NCI-H2107 treated with DMSO at 0.1 percent for 48 hours (cell line): ENCODE data around the gene C1QTNF7.

Source experiments
- DNase-seq: peaks from one replicate; lab custom pipeline; 2025; ENCODE audit not compliant: unreplicated experiment; lab: John Stamatoyannopoulos, UW

Gene C1QTNF7, protein sequence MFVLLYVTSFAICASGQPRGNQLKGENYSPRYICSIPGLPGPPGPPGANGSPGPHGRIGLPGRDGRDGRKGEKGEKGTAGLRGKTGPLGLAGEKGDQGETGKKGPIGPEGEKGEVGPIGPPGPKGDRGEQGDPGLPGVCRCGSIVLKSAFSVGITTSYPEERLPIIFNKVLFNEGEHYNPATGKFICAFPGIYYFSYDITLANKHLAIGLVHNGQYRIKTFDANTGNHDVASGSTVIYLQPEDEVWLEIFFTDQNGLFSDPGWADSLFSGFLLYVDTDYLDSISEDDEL

DNA sequence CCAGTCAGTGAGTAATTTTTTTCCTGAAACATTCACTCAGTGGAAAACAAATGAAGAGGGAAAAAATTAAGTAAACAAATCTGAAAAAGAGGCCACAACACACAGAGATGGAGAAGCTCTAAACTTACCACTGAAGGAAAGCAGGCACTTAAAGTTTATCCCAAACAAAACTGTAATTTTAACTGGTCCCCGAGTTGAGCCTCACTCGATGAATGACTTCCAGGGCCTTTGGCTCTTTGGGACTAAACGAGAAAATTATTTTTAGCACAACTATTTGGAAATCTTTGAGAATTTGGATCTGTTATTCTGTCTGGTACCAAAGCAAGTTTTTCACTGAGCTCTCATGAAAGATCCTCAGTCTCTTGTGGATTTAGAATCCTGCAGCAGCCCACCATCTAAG is at the start of gene C1QTNF7:
Gene C1QTNF7, plus strand, starts transcription at position 333 of the 400 bp plus-strand sequence. CDS start 7,711 bp downstream, outside the sequence.
- DNase-seq: no peak

DNA sequence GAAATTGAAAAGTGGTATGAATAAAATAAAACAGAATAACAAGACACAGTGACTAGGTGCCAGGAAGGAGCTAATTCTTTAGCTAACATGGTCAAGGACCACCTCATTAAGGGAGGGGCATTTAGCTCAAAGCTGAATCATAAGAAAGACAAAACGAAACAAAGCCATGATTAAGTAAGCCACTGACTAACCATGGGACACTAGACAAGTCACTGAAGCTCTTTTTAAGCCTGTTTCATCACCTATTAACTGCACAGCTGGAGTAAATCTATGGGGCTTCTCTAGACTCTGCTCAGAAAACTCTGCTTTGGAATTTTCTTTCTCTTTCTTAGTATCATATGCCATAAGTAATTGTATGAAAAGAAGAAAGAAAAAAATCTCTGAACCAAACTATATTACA is 49.8 kb upstream of the C1QTNF7 start:
- DNase-seq: no peak

DNA sequence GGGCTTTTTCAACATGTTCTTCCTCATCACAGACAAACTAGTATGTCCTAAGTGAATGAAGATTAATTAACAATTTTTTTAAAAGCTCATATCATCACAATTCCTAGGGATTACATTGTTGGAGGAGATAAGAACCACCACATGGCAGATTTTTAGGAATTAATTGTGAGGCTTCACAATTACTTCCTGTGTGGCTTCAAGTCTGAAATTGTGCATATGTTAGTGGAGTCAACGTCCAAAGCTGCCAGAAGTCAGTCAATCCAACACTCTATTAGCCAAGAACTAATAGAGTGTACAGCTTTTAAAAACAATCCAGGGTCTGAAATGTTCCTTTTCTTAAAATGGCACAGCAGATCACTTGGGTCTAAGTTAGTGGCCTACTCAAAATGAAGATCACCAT is 49.3 kb upstream of the C1QTNF7 start:
- no peak for DNase-seq

DNA sequence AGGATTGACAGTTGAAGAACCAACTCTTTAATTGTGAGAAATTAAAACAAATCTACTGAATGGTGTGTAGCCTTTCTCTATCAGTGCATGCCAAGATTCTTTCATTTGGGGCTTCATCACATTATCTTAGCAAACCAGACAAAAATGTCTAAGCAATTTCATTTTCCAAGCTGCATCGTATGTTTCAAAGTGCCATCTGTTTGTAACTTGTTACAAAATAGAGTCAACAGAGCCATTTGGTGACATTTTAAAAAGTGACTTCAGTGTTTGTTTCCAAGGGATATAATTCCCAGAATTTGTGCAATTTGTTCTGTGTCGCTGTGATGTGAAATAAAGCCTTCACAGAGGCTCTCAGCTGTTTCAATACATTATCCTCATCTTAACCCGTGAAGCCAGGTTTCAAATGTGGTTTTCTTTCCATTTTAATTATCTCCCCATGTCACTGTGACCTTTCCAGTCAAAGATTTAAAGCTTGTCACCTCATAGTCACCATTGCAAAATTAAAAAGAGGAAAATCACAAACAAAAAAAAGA is 46.0 kb upstream of the C1QTNF7 start:
- no peak for DNase-seq

DNA sequence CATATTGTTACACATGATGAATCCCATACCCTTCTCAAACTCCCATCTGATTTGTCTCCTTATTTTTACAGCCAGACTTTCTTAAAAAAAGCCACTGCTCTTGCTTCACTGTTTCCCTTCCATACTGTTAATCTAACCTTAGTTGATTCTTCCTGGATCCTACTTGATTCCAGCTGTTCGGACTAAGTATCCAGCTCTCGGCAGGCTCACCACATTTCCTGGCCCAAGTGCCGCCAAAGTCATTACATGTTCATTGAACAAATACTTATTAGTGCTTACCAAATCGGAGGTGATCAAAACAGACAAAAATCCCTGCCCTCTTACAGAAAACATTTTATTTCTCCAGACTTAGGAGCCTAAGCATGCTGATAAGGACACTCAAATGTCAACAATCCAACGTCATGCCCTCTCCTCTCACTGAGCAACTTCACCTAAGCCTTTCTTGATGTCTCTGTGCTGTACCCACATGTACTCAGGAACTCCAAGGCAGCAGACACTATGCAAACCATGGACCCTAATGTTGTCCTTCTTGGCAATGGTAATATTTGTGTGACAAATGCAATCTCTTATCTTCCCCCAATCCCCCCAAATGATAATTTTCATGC is 45.1 kb upstream of the C1QTNF7 start:
- DNase-seq: no peak

DNA sequence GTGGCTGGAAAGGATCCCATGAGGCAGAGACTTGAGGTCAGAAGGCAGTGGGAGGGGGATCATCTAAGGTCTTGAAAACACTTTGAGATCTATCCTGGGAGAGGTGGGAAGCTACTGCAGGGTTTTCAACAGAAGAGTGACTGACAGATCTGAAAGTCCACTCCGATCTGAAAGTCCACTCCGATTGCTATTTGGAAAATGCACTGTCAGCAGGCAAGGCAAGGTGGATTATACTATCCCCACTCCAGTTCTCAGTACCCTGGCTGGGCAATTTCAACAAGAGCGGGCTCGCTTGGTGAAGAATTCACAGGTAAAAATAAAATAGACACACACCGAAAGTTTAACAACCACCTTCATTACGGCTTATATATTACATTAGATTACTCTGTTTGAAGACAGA is 42.3 kb upstream of the C1QTNF7 start:
- DNase-seq: no peak

DNA sequence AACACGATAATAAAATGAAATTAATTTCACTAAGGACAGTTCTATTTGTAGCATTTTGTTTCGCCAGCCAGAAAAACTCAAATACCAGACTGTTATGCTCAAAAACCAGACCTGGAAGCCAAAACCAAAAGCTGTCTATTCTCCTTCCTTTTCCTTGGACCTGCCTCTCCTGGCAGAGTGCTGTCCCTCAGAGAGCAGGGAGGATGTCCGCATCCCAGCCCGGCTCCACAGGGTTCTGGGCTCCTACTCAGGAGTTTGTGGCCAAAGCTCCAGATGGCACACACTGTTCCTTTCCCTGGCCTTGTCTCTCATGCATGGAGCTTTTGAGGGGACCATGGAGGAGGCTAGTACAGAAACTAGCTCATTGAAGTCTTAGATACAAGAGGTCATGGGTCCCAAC is 41.9 kb upstream of the C1QTNF7 start:
- no peak for DNase-seq

DNA sequence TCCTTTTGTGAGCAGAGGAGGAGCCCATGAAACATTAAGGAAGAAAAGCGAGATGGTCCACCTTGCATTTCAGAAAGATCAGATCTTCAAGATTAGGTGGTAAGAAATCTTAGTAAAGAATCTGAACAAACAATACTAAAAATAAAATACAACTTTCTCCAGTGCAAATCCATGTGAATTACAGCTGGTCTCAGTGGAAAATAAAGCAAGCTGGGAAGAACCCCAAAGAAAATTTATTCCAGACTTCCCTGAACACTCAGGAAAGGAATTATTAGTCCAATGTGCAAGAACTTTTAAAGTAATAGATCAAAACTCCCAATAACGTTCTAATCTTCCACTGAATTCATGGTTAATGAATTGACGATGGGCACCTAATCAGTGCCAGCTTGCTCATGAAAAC is 37.3 kb upstream of the C1QTNF7 start:
- DNase-seq: no peak

DNA sequence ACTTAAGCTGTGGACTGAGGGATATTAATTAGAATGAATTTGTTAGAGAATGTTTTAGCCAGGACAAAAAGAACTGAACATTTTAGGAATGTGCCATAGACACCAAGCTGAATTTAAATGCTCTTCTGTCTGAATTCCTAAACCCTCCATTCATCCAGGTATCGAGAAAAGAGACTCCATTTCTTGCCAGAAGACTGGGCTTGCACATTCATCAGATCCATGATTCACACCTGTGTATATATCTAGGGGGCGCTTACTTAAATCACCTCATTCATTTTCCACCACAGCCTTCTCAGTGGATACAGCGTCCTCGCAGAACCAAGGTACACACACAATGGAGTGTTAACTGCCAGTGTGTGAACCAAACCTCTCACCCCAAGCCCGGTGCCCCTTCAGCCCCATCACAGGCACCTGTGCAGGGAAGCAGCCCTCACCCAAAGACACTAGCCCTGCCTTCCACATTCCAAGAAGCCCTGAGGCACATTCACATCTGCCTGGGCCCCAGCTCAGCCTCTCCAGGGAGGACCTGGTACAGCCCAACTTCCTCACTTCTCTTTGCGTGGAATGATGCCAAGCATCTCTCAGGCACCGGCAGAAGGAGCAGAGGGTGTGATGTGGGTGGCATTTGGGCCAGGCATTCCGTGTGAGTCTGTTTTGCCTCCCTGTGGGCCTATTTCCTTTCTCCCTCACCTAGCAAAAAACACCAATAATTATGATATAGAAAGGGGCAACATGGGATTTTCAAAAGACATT is 35.6 kb upstream of the C1QTNF7 start:
- DNase-seq: no peak

DNA sequence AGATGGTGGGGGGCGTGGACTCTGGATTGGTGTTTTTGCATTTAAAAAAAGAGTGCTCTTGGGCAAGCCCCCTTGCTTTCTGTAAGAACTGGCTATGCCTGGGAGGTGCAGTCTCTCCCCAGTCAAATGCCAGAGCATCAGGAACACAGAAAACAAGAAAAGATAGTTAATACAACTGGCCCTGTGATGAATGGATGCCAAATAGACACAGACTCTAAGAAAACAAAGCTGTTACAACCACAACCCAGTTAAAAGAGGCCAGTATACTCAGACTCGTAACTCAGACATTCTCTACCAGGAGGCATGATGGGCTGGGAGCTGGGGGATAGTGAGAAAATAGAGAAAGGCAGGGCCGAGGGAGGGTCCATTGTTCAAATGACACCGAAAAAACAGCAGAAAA is 32.5 kb upstream of the C1QTNF7 start:
- DNase-seq: no peak

DNA sequence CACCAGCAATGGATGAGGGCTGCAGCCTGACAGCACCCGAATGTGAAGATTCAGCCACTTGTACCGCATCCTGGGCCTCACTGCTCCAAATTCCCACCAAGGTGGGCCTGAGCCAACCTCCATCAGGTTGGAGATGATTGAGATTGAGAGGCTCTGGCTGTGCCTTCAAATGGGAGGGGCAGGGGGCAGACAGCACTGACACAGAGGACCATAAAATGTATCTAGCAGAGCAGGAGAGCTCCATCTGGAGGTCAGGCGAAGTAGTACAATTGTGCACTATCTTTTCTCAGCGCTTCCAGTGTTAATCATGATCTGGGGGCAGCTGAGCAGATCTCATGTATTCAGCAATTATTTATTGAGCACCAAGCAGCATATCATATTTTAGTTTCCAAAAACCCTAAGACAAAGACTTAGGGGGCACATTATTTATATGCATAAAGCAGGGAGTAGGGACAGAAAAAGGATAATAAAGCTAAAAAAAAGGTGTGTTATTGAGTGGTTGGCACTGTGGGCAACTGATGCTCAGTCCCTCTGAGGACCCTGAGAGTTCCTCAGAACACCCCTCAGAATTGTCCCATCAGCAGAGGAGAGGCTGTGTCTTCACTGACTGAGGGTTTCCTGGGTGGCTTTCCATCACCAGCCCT is 31.6 kb upstream of the C1QTNF7 start:
- no peak for DNase-seq

DNA sequence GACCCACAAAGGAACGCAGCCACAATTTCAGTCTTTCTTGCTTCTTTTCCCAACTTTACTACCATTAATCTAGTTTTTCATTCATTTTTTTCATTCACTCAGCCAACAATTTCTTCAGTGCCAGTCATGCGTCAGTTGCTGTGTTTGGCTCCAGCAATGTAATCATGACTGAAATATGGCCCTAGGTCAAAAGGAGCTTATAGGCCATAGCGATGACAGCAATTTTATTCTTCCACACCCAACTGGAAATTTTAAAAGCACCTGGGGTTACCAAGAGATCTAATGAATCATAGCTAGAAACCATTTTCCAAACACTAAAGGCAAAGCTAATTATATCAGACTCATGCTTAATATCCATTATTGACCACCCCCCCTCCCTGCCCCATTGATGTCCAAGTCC is 29.8 kb upstream of the C1QTNF7 start:
- DNase-seq: no peak

DNA sequence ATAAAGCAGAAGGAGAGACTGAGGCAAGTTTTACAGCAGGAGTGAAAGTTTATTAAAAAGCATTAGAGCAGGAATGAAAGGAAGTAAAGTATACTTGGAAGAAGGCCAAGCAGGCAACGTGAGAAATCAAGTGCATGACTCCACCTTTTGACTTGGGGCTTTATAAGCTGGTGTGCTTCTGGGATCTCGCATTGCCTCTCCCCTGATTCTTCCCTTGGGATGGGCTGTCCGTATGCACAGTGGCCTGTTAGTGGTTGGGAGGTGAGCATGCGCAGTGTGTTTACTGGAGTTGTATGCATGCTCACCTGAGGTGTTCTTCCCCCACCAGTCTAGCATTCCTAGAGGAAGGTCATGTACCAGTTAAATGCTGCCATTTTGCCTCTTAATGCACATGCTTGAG is 29.1 kb upstream of the C1QTNF7 start:
- DNase-seq: no peak

DNA sequence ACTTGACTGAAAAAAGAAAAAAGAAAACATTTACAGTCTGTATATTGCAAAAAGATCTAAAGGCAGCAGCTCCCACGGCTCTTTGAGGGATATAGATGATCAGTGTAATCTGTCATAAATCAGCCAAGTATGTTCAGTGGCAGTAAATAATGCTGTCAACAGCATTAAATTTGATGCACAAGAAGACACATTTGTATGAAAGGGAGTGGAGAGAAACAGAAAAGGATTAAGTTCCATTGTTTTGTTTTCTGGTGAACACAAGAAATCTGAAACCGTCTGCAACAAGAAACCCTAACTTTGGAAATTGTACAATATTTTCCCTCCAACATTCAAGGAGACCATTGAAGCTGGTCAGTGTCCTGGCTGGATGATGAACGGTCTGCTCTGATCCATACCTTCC is 27.6 kb upstream of the C1QTNF7 start:
- DNase-seq: no peak

DNA sequence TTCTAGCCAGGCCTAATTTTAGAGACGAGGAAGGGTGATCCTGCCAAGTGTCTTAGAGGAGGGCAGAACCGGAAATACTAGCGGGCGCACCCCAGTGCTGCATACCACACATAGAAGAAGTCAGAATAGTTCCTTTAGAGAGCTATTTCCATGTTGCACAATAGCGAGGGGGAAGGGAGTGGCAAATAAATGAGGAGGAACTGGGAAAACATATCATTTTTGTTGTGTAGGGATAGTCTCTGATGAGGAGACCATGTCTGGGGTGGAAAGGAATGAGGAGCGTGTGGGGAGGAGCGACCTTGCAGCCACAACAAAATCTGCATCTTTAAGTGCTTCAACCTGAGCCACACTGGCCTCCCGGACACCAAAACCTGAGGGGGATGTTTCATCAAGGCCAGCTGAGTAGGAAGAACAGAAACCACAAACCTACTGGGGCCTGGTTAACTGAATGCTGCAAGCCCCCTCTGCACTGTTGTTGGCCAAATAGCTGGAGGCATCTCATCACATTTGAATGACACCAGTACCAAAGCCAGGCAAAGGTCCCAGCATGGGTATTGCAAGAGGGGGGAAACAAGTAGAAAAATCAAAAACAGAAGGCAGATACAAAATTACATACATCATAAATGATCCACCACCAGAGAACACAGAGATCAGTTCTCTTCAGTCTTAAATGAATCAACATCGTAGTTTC is 26.7 kb upstream of the C1QTNF7 start:
- no peak for DNase-seq

DNA sequence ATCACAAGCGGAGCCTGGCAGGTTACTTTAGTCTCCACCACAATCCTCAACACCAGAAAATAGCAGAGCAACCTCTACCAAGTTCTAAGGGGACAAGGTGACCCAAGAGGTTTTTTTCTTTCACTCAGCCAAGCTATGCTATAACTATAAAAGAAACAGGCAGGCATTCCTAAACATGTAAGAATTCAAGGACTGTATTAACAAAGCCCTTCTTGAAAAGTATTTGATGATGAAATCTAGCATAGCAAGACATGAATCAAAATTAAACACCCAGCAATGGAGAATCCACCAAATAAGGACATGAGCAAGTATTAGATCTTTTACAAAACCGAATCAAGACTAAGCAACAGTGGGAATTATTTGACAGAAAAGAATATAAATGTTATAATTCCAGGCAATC is 25.7 kb upstream of the C1QTNF7 start:
- DNase-seq: no peak

DNA sequence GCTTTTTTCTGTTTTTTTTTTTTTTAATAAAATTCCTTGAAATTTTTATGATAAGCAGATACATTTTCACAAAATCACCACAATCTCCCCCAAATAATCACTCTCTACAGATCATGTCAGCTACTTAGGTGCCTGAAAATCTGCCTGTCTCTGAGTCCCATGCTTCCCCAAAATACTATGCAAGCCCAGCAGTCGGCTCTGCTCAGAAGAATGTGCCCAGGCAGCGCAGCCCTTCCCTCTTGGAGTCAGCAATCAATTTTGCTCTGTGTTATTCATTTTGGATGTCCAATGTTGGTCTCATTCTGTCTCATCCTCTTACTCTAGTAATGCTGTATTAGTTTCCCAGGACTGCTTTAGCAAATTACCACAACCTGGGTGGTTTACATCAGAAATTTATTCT is 24.9 kb upstream of the C1QTNF7 start:
- no peak for DNase-seq

DNA sequence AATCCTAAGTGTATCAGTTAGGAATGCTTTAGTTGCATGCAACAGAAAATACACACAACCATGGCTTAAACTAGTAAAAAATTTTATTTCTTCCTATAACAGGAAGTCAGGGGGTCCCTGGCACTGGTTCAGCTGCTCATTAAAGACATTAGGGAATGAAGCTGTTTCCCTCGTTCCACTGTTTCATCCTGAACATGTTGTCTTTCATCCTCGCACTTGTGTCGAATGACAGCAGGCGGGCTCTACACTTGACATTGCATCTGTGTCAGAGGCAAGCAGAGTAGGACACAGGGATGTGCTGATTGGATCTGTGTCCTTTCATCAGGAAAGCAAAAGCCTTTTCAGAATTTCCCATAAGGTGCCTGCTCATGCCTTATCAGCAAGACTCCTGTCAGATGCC is 22.8 kb upstream of the C1QTNF7 start:
- no peak for DNase-seq

DNA sequence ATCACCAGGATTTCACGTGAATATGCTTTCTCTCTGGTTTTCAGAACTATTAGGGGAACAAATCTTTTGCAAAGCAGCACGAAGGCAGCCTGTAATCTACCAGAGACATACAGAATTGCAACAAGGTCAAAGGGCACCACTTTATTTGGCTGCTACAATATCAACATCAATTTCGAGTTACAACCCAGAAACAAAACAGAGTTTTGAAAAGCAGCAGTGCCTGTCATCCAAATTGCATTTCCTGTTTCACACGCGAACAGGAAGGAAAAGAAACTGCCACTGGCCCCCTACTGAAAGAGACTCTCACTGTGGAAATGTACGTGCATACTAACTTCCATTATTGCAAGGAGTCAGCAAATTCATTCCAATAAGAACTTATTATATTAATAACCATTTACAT is 17.1 kb upstream of the C1QTNF7 start:
- no peak for DNase-seq

DNA sequence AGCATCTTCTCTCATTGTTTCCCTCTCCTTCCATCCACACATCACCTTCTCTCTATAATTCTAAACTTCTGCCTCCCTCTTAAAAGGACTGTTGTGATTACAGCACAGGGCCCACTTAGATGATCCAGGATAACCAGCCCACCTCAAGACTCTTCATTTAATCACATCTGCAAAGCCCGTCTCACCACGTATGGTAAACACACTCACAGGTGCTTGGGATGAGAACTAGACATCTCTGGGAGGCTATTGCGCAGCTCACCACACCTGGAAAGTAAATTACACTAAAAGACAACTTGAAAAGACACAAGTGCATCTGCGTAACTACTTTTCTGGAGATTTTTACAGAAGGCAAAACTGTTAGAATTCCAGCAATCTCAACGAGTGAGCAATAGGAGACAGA is 15.4 kb upstream of the C1QTNF7 start:
- DNase-seq: no peak

DNA sequence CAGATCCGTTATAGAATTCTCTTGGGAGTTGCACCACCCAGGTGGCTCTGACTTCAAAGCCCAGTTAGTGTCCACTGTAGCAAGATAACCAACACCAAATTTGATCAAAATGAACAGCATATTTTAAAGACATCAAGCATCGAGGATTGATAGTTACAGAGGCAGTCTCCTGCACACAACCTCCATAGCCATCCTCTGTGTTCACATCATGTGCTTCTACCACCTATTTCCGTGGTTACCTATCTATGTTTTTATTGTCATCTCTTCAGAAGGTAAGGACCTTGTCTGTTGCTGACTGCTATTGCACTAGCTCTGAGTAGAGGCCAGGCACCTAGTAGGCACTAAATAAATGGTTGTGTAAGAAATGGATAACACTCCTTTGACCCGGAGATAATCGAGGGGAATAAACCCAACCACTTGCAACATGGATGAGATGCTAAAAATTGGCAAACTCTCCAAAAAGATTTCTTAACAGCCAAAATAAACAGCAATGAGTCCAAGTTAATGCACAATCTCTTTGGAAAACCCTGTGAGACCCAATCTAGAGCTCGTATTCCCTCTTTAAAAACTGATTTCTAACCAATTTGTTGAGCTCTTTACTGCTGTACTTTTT is 14.7 kb upstream of the C1QTNF7 start:
- no peak for DNase-seq
